AG09319 (cell line): Measurements from ENCODE around the gene UBE3C.
"Not testable (repeated sequence)": the region's sequence is repeated elsewhere in the genome, so short reads cannot be mapped to it uniquely, and the experiment has no call there.

Experiments
- DNase-seq: peaks from one replicate; pipeline ENCODE4 v3.0.0-alpha.2; 2010; ENCODE audit warnings: low read depth; ENCODE audit errors: extremely low read depth
- CTCF ChIP-seq: IDR thresholded peaks from 2 replicates; pipeline ENCODE4 v1.5.1; 2011; ENCODE audit warnings: low read depth, mild to moderate bottlenecking, inconsistent platforms, low read length, moderate library complexity

UBE3C gene

DNA sequence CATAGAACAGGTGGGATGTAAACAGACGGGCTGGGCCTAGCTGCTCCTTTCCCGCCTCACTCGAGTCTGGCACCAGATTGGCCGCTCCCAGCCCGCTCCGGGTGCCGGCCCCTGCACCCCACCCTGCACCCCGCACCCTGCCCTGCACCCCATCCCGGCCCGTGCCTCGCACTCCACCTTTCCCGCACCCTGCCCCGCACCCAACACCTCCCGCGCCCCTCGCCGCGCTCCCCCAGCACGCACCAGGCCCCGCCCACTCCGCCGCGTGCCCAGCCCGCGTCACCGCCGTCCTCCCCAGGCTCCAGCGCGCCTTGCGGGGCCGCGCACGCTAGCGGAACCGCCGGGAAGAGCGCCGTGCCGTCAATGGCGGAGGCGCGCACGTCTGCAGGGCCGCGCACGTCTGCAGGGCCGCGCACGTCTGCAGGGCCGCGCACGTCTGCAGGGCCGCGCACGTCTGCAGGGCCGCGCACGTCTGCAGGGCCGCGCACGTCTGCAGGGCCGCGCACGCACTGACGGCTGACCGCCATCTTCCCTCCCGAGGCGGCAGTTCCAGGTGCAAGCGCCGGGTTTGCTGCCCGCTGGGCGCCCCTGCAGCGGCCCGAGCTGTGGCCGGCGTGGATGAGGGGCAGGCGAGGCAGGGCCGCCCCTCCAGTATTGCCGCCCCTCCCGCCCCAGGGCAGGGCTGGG, at the start of gene UBE3C:
Gene UBE3C, plus strand, starts transcription at position 503 of the 687 bp plus-strand sequence. CDS start 347 bp downstream, outside the sequence.
- DNase-seq = peak; percentile 68
- TF ChIP-seq CTCF = no peak

DNA sequence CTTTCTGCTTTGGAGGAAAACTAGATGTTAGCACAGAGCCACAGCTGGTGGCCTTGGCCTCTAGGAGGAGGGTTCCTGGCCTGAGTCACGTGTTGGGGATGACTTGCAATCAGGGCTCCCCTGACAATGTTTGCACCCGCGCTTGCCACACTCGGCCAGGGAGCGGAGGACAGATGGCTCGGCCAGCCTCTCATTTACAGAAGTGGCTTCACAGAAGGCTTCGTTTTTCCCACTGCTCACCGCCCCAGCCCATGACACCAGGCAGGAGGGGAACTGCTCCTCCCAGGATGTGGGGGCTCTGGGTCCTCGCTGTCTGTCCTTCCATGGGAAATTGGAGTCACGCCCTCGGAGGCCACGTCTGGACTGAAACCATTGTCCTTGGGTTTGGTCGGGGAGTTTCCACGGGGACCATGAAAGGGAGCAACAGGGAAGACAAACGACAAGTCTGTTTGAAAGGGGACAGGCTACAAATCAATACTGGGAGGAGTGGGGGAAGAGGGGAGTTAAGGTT, 49.6 kb upstream of the UBE3C start:
- TF ChIP-seq CTCF = no peak
- no peak for DNase-seq

- DNase-seq = no peak
- no peak for TF ChIP-seq CTCF
These were observed 48.1 kb upstream of the UBE3C start for GRCh38 chr7:157090485-157091165.

GRCh38 chr7:157096286-157097055, 42.3 kb upstream of the UBE3C start:
- DNase-seq = no peak
- no peak for TF ChIP-seq CTCF

DNA sequence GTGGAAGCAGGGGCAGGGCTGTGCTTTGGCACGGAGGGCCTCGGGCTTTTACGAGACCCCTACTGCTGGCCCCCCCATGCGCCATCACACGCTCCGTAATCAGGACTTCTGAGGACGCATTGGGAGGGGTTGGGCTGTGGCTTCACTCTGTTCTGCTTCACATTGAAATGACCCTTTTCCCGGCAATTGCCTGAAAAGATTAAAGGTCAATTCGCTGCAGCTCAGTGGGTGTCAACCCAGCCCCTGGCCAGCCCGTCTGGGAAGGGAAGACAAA, 41.7 kb upstream of the UBE3C start:
- TF ChIP-seq CTCF = no peak
- DNase-seq = no peak

DNA sequence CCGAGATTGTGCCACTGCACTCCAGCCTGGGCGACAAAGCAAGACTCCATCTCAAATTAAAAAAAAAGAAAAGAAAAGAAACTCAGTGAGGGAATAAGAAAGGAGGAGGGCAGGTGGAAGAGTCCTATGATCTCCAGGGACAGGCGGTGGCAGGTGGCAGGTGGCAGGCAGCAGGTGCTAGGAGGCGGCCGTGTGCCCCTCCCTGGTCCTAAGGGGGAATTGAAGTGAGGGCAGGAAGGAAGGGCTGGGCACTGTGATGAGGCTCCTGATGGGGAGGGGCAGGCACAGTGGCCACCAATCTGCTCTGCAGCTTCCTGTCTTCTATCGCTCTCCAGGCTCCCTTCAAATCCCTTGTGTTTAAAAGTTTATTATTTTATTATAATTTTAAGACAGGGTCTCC, 41.2 kb upstream of the UBE3C start:
- TF ChIP-seq CTCF = no peak
- DNase-seq = no peak

- DNase-seq = not testable (repeated sequence)
These were observed 38.7 kb upstream of the UBE3C start for GRCh38 chr7:157100005-157100404.

DNA sequence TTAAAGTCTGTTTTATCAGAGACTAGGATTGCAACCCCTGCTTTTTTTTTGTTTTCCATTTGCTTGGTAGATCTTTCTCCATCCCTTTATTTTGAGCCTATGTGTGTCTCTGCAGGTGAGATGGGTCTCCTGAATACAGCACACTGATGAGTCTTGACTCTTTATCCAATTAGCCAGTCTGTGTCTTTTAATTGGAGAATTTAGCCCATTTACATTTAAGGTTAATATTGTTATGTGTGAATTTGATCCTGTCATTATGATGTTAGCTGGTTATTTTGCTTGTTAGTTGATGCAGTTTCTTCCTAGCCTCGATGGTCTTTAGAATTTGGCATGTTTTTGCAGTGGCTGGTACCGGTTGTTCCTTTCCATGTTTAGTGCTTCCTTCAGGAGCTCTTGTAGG, 35.1 kb upstream of the UBE3C start:
- DNase-seq = not testable (repeated sequence)
